Measurements from ENCODE around the gene PATJ. TPM values are rescaled to one million over a fixed set of nuclear protein-coding genes. Genes with fewer than 3 reads are reported as not detected.

Gene PATJ
- total RNA-seq, 1 experiment from 2014 or later = 57.9 TPM

- Mint-ChIP-seq H3K27me3 (ENCODE audit: low read depth) (no peaks in the 10 kb centered on the region), H3K9me3 (no peaks in the 10 kb centered on the region), H3K4me1 (peaks cover 29% of the 10 kb centered on the region), H3K27ac (no peak overlapping the region), H3K4me3 (no peak overlapping the region), H3K36me3 (peaks cover 11% of the 10 kb centered on the region)
- ATAC-seq (no peak), DNase-seq (ENCODE audit: low spot score) (no peak)
- TF ChIP-seq E2F1 (CRISPR knock-in tag; IDR thresholded peaks at IDR 0.05) = no peak
- no peak for TF ChIP-seq EMX1 (CRISPR knock-in tag; IDR thresholded peaks at IDR 0.05)
- TF ChIP-seq CBFB (CRISPR knock-in tag; IDR thresholded peaks at IDR 0.05; ENCODE audit: low read depth) = no peak
- TF ChIP-seq USF2 (CRISPR knock-in tag; IDR thresholded peaks at IDR 0.05) = no peak
- no peak for TF ChIP-seq JAZF1 (CRISPR knock-in tag; IDR thresholded peaks at IDR 0.05)
- no peak for TF ChIP-seq E2F5 (CRISPR knock-in tag; IDR thresholded peaks at IDR 0.05)
- no peak for TF ChIP-seq FOXJ3 (CRISPR knock-in tag; IDR thresholded peaks at IDR 0.05; ENCODE audit: borderline replicate concordance)
- no peak for TF ChIP-seq PRDM15 (CRISPR knock-in tag; IDR thresholded peaks at IDR 0.05)
- no peak for TF ChIP-seq HMGA2 (CRISPR knock-in tag; IDR thresholded peaks at IDR 0.05)
- ChIA-PET CTCF (interaction anchor here (0.7 to 1.1 kb wide), 4 partner anchors 9 to 1881 kb away, joined by 3 to 4 read pairs (median 3); no protein-coding TSS in a partner anchor), POLR2A (no interaction called here)
Observed at GRCh38 chr1:61852670-61853015, 110.4 kb downstream of the PATJ start.

- TF ChIP-seq CBFB (CRISPR knock-in tag; IDR thresholded peaks at IDR 0.05; ENCODE audit: low read depth) (no peak), ZNF317 (CRISPR knock-in tag; IDR thresholded peaks at IDR 0.05; ENCODE audit: borderline replicate concordance, low read depth) (no peak)
- ChIA-PET CTCF (interaction anchor here (0.6 to 1.2 kb wide), 7 partner anchors 9 to 1882 kb away, joined by 3 to 4 read pairs (median 3); no protein-coding TSS in a partner anchor), POLR2A (no interaction called here)
- H3K36me3 Mint-ChIP-seq = peaks cover 19% of the 10 kb centered on the region
- ATAC-seq = no peak
- DNase-seq (ENCODE audit: low spot score) = no peak
- H3K4me1 Mint-ChIP-seq = peaks cover 29% of the 10 kb centered on the region
- no peaks in the 10 kb centered on the region for H3K9me3 Mint-ChIP-seq
- no peaks in the 10 kb centered on the region for H3K27me3 Mint-ChIP-seq (ENCODE audit: low read depth)
- peak overlapping the region; percentile 3; the same call in 1 of the 2 replicates for H3K4me3 Mint-ChIP-seq
- H3K27ac Mint-ChIP-seq = no peak overlapping the region
Observed at GRCh38 chr1:61853583-61853982, 111.3 kb downstream of the PATJ start.

GRCh38 chr1:61864489-61864888, 122.2 kb downstream of the PATJ start:
- Mint-ChIP-seq H3K27ac (no peak overlapping the region), H3K36me3 (peaks cover 29% of the 10 kb centered on the region), H3K27me3 (ENCODE audit: low read depth) (no peaks in the 10 kb centered on the region), H3K4me3 (no peak overlapping the region), H3K4me1 (peaks cover 3% of the 10 kb centered on the region; the same call in 1 of the 2 replicates), H3K9me3 (no peaks in the 10 kb centered on the region)
- ATAC-seq (no peak), DNase-seq (ENCODE audit: low spot score) (no peak)
- CTCF ChIA-PET = no interaction called here
- no peak for TF ChIP-seq FOXK1 (CRISPR knock-in tag; IDR thresholded peaks at IDR 0.05)
- TF ChIP-seq AR (CRISPR knock-in tag; IDR thresholded peaks at IDR 0.05) = no peak
- no peak for TF ChIP-seq TP53 (CRISPR knock-in tag; IDR thresholded peaks at IDR 0.05)
- no peak for TF ChIP-seq ZNF263 (CRISPR knock-in tag; IDR thresholded peaks at IDR 0.05; ENCODE audit: low read depth)
- TF ChIP-seq CREM (CRISPR knock-in tag; IDR thresholded peaks at IDR 0.05) = no peak
- TF ChIP-seq ZSCAN18 (CRISPR knock-in tag; IDR thresholded peaks at IDR 0.05) = no peak
- no peak for TF ChIP-seq NR2C2 (CRISPR knock-in tag; IDR thresholded peaks at IDR 0.05)
- no peak for TF ChIP-seq MLX (CRISPR knock-in tag; IDR thresholded peaks at IDR 0.05)
- POLR2A ChIA-PET = no interaction called here

Measured in WTC11 (cell line).